GM19455 (cell line): ENCODE results near the gene GTF3C2.
"Not testable (repeated sequence)": the region's sequence is repeated elsewhere in the genome, so short reads cannot be mapped to it uniquely, and the experiment has no call there.

ENCODE experiments used
- ATAC-seq: cut with Tn5 transposase; IDR thresholded peaks from one replicate; pipeline ENCODE4 v1.9.1; 2021; ENCODE audit not compliant: unreplicated experiment

The GTF3C2 gene

DNA sequence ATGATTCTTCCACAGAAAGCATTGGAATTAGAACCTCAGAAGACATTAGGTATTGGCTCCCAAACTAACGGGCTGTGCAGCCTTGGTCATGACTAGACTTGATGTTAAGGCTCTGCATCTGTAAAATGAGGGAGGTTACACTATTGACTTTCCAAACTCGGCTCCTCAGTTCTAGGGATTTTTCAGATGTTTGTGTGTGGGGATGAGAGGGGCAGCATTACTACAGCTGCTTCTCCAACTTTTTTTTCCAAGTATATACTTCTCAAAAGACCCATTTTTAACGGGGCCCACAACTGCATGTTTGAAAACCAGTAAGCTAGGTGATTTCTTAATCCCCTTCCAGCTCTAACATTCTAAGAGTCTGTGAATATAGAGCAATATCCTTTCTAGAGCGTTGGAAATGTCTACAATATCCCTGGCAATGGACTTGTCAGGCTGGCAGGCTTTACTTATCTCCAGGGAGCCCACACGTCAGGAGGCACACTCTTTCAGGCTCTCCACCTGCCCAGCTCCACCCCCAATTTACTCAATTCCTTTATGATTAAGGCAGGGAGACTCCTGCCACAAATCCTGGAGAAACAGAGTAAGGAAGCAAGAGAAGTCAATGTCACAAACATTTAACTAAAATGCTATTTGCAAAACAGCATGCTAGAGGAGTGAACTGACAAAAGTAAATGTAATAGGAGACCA lies 32.8 kb downstream of the GTF3C2 start:
- ATAC-seq, result no peak

DNA sequence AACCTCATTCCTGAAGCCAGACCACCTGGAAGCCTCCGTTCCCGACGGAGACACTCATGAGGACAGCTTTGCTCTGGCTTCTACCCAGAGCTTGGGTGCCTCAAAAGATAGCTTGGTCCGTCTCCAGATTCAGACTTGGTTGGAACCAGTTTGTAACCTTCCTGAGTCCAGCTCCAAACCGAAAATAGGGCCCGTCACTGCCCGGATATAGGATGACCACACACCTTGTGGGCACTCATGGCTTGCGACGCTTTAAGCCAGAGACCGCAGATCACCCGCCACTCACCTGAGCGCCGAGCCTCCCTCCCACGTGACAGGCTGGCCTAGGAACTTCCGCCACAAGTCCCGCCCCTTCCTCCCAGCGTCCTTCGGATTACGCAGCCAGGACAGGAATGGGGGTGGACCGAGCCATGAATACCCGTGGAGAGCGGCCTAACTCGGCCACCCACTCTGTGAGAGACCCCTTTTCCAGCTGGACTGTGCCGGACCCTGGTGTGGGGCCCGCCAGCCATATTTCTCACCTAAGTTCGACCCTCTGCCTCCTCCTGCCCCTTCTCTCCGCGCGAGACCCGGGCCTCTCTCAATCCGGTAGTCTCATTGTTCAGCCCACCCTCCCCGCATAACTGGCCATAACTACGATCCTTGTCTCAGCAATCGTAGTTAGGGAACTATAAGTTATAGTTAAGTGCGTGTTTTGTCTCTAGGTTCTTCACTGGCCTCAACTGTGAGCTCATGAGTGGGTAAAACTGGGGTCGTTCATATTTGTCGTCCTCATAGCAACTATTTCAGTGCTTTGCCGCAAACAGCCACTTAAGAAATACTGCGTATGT lies 33.6 kb downstream of the GTF3C2 start, which contains the start of gene MPV17:
MPV17 (minus strand) TSS at position 332 of the 830 bp plus-strand sequence. CDS start 580 bp downstream, outside the sequence.
- peak; percentile 92 for ATAC-seq

DNA sequence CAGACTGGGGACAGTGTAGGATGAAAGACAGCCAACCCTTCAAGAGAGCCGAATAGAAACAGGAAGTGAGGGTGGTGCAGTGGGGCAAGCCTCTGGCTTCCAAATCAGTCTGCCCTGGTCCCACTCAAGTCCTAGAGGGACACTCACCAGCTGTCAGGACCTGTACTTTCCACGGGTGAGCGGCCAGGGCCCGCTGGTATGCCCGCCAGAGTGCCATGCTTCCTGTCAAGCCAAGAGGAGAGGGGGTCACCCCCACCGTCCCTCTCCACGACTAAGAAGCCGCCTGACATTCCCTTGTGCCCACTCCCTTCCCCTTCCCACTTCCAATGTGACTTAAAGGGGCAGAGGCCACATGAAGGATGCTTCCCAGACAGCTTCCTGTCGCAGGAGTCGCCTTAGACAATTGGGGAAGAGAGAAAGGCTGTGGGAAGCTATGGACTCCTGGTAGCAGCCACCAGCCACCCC lies 34.2 kb downstream of the GTF3C2 start:
- no peak for ATAC-seq

DNA sequence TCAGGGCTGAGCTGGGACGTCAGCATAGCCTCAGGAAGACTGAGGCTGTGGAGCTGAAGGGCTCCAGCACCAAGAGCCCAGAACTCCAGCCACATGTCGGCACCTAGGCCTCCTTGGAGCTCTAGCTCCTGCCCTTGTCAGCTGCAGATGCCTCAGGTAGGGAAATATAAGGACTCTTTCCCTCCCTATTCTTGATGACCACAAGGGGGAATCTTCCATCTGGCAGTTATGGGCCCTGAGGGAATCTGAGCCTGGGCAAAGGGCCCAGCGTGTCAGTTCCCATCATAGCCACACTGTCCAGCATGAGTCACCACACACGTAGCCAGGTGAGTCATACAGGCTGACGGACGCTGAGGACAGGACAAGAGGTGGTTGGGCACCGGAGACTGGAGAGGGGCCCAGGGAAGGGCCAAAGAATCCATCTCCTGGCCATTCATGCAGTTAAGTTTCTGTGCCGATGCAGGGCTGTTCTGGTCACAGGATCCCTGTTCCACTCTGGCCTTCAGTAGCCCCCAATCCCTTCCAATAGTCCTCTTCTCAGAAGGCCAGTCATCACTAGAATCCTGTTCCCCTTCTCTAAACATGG lies 35.5 kb downstream of the GTF3C2 start:
- no peak for ATAC-seq

DNA sequence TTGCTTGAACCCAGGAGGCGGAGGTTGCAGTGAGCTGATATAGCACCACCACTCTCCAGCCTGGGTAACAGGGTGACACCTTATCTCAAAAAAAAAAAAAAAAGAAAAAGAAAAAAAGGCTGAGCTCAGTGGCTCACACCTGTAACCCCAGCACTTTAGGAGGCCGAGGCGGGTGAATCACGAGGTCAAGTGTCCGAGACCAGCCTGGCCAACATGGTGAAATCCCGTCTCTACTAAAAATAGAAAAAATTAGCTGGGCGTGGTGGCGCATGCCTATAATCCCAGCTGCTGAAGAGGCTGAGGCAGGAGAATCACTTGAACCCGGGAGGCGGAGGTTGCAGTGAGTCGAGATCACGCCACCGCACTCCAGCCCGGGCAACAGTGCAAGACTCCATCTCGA lies 36.7 kb downstream of the GTF3C2 start:
- ATAC-seq, result not testable (repeated sequence)

DNA sequence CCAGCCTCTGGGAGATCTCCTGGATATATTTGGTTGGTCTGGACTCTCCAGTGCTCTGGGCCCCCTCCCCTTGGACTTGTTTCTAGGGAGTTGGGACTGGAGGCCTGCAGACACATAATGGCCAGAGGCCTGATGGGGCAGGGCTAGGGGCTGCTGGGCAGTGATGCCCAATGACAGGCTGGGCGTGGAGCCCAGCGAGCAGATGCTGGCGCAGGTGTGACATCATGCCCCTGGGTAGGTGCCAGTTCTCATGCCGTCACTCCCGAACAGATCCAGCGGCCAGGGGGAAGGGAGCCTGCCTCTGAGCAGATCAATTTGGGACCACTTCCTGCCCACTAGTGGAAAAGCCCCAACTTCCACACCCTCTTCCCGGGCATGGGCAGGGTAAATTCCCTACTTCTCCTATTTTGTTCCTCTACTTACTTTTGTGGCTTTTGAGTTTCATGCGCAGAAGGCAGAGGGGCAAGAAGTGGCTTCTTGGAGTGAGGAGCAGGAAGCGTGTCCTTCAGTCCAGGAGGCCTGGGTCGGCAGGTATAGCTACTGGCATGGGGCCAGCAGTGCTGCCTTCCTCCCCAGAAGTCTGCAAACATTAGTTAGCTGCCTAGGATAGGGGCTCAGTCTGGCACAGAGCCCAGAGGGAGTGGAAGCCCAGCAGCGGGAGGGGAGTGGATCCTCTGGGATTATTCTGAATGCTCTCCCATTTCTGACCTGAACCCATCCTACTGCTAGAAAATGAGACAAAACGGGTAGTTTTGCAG lies 39.7 kb downstream of the GTF3C2 start:
- ATAC-seq, result no peak

DNA sequence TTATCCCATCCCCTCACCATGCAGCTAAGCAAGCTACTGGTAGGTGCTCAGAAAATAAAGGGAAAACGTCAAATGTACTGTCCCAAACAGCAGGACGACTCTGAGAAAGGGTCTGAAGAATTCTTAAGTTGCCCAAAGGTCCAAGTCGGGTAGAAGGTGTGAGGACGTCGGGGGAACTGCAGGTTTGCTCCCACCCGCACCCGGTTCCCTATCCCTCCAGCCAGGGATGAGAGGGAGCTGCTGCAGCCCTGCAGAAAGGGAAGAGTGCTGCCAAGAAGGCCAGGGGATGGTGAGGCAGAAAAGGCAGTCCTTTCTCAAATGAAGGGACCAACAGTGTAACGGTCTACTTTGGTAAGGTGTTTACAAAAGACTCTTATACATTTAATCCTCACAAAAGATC lies 41.4 kb downstream of the GTF3C2 start:
- ATAC-seq, result no peak

DNA sequence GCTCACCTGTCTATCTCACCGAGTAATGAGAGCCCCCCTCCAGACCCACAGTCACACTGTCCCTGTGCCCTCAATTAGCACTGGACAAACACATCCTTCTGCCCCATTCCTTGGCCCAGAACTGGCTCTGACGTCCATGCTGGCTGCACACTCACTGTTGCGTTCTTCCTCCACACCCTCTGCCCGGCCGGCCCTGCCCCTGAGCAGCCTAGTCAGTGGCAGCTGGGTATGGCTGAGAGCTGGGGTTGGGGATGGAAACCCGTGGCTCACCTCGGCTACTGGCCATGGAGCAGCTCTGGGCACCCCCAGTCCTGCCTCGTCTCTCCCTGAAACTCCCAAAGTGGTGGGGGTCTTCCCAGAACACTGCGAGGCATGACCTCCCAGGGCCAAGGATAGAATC lies 41.9 kb downstream of the GTF3C2 start:
- no peak for ATAC-seq

DNA sequence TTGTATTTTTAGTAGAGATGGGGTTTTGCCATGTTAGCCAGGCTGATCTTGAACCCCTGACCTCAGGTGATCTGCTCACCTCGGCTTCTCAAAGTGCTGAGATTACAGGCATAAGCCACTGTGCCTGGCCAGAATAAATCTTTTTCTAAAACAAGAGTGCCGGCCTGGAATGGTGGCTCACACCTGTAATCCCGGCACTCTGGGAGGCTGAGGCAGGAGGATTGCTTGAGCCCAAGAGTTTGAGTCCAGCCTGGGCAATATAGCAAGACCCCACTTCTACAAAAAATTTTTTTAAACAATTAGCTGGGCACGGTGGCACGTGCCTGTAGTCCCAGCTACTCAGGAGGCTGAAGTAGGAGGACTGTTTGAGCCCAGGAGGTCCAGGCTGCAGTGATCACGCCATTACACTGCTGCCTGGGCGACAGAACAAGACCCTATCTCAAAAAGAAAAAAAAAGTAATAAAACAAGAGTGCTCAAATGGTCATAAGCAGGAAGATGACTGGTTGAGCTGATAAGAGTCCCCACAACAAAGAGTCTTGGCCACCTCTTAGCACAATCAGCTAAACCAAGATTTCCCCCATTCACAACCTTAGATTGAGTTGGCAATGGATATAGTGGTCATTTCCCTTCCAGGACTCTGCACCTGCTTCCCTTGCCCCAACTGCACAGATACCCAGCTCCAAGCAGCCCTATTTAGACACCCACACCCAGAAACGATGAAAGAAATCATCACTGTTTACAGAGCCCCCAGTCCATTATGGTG lies 42.5 kb downstream of the GTF3C2 start:
- ATAC-seq, result no peak

DNA sequence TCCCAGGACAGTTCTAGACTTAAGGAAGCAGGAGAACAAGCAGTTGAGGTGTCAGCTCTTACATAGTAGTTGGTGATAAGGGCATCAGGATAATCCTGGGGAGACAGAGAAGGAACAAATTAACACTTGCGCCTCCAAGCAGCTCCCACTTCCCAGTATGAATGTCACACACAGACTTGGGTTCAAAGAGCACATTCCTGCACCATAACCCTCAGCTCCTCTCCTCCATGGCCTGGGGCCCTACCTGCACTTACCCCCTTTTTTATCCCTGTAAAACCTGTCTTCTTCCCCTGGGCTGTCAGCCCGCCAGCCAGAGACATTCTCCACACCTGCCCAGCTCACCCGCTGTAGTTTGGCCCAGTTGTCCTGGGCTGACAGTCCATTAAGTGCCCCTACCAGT lies 44.4 kb downstream of the GTF3C2 start:
- ATAC-seq, result no peak

DNA sequence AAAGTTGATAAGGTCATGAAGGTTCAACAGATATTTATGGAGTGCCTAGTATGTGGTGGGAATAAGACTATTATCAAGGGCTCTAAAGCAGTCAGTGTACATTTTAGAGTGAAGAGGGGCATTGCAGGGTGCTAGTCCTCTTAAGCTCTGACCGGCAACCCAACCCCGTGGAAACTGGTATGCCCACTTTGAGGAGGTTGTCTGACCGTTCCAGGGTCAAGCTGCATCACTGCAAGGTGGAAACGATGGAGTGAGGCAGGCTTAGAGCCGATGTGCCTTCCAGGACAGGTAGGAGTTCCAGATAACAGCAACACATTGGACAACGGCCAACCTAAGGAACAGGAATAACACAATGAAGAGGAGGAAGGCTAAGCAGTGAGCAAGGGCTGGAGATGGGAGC lies 46.9 kb downstream of the GTF3C2 start:
- no peak for ATAC-seq

DNA sequence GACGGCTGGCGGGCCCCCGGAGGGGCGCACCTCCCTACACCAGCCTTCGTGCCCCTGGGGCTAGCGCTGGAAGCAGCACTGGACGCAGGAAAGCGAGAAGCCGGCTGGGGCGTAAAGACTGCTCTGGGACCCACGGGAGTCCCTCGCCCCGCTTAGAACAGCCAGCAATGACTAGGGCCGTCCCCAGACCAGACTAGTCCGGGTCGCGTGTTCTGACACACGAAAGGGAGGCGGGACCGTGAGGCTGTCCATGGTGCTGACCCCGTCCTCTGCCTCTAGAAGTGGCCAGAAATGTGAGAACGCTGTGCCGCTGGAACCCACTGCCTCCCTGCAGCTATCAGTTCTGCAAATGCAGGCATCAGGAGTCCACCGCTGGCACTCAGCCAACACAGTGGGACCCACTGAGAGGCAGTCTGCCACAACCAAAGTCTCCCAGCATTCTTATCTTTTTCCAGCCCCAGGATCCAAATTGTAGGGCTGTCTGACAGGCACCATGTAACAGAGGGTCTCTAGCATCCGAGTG lies 48.1 kb downstream of the GTF3C2 start, which contains the start of gene UCN:
UCN (minus strand) TSS at position 87 of the 523 bp plus-strand sequence. CDS start 550 bp downstream, outside the sequence.
- ATAC-seq, result no peak

DNA sequence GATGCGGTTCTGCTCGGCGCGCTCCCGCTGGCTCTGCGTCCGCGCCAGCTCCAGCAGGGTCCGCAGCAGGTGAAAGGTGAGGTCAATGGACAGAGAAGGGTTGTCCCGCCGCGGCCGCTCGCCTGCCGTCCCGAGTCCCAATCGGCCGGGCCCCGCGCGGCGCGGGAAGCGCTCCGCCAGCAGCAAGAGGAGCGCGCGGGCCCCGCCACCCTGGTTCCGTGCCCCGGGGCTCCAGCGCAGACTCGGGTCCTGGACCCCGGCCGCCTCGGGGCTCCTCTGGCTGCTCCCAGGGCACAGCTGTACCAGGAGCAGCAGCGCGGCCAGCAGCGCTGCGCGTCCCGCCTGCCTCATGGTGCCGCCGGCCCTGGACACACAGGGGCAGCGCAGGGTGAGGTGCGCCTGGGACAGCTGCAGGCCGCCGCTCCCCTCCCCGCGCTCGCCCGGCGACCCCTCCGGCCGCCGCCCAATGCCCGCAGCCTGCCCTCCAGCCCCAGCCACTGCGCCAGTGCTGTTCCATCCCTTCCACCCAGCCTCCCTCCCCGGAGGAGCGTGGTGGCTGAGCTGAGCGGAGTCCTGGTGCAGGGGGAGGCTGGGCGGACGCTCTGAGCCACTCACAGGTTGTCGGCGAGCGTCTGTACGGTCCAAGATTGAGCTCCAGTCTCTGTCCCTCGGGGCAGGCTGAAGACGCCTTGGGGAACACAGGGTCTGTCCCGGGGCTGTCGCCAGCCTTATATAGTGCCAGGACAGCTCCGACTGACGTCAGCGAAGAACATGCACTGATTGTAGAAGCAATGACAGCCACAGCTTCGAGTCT lies 48.8 kb downstream of the GTF3C2 start:
- no peak for ATAC-seq

DNA sequence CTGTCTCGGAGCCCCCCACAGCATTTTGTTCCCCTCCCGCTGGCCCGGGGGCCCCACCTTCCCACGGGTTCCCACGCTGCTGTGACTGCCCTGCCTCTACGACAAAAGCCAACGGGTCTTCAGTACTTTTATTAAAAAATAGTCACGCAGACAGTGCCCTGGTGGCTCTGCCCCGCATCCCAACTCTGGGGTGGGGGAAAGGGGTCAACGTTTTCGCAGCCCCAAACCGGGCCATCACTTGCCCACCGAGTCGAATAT lies 49.3 kb downstream of the GTF3C2 start:
- ATAC-seq, result no peak

DNA sequence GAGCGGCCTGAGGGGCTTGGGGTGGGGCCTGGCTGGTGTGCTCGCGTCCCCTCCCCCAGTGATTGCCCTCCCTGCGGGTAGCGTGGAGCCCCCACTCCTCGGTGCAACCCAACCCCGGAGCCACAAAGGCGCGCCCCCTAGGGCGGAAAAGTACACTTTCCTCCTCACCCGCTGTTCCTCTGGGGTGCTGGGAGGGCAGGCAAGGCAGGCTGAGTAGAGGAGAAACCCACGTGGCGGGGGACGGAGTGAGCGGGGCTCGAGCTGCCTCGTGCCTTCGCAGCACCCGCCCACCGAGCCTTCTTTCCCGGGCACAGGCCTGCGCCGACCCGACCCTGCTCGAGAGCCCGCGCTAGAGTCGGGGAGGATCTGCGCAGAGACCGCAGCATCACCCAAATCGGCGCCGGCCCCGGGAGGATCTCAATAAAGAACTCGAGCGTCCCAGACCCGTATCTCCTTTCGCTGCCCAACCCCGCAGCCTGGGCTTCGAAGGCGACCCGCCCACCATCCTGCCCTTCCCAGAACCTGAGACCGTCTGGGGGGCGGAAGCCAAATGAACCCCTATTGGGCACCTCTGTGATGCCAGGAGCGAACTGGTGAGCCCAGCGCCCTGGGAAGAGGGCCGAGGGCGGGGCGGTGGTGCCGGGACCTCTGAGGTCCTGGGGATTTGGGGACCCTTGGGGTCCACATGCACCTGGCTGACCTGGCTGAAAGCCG lies 49.8 kb downstream of the GTF3C2 start:
- ATAC-seq, result no peak

DNA sequence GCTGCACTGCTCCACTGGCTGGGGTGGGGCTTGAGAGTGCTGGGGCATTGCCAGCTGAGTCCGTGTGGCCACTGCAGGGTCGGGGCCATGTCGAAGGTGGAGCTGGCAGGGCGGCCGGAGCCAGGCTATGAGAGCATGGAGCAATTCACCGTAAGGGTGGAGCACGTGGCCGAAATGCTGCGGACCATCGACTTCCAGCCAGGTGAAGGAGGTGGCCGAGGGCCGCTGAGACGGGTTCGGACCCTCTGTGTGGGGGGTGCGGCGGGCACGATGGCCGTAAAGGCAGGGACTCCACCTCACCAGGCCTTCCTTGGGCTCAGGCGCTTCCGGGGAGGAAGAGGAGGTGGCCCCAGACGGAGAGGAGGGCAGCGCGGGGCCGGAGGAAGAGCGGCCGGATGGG lies 50.4 kb downstream of the GTF3C2 start:
- no peak for ATAC-seq

DNA sequence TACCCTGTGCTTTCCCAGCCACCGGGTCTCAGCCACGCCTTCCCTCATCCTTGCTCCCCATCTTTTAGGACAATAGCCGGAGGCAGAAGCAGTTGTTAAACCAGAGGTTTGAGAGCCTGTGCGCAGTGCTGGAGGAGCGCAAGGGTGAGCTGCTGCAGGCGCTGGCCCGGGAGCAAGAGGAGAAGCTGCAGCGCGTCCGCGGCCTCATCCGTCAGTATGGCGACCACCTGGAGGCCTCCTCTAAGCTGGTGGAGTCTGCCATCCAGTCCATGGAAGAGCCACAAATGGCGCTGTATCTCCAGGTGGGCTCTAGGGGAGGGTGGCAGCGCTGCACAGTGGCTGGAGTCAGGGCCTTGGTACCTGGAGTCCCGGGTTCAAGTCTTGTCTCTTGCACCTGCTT lies 51.0 kb downstream of the GTF3C2 start:
- ATAC-seq, result no peak

DNA sequence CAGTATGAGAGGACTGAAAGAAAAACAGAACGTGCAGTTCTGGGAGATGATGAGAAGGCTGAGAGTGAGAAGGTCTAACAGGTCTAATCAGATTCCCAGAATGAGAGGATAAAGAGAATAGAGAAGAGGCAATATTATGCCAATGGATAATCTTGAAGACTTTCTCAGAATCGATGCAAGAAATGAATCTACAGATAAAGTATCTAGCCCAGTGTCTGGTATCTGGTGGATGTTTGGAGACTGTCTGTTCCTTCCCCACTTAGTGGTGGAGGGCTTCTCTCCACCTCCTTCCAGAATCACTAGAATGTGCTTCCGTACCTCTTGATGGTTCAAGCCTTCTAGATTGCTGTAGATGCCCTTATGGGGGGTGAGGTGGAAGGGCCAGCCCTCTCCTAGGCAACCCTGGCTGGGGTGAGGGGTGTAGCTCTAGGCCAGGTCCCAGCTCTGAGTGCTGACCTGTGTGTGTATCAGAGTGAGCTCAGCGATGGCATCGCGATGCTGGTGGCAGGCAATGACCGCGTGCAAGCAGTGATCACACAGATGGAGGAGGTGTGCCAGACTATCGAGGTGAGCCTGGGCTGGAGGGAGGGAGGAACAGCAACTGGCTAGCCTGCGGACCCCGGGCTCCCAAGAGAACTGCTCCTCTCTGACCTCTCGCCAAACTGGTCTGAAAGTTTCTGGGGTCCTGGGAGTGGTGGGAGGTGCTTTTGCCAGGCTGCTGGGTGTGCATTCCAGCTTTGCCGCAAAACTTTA lies 51.9 kb downstream of the GTF3C2 start:
- no peak for ATAC-seq
